Sigmoid colon (tissue), 3 donors: ENCODE measurements around the gene TOX2.

Experiments
- POLR2A ChIP-seq, 2 donors: fragments of 450-650 bp; IDR thresholded peaks; one replicate each; pipeline ENCODE4 v1.6.1; 2016; ENCODE audit warnings: antibody characterized with exemption in 2 of 2, mild to moderate bottlenecking in 2 of 2, moderate library complexity in 2 of 2
- TF ChIP-seq, protein P1 (sequence below), 4 experiments: fragments of 450-650 bp in 3 of 4; fragments of 200-600 bp in 1 of 4; IDR thresholded peaks; one replicate each; pipeline ENCODE4 v1.5.1; 2016 to 2019; ENCODE audit warnings: antibody characterized with exemption in 4 of 4, mild to moderate bottlenecking in 3 of 4, moderate library complexity in 2 of 4

DNA sequence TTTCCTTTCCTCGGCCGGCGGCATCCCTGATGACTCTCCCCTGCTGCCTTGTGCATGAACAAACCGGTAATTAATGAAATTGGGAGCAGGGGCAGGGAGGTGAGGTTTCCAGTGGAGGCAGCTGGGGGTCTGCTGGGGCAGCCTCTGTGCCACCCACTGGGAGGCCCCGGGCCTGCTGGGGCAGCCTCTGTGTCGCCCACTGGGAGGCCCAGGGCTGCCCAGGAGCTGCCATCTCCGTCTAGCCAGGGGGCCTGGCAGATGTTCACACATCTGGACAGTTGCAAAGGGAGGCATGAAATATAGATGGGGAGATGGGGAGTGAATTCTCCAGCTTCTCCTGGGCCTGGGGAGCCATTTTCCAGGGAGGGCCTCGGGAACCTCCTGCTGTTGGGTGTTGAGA is 33.8 kb downstream of the TOX2 start:
- no peak for TF ChIP-seq POLR2A (IDR thresholded peaks at IDR 0.05)
- TF ChIP-seq, protein P1, sequence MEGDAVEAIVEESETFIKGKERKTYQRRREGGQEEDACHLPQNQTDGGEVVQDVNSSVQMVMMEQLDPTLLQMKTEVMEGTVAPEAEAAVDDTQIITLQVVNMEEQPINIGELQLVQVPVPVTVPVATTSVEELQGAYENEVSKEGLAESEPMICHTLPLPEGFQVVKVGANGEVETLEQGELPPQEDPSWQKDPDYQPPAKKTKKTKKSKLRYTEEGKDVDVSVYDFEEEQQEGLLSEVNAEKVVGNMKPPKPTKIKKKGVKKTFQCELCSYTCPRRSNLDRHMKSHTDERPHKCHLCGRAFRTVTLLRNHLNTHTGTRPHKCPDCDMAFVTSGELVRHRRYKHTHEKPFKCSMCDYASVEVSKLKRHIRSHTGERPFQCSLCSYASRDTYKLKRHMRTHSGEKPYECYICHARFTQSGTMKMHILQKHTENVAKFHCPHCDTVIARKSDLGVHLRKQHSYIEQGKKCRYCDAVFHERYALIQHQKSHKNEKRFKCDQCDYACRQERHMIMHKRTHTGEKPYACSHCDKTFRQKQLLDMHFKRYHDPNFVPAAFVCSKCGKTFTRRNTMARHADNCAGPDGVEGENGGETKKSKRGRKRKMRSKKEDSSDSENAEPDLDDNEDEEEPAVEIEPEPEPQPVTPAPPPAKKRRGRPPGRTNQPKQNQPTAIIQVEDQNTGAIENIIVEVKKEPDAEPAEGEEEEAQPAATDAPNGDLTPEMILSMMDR (IDR thresholded peaks at IDR 0.05), result no peak
